Spleen (tissue), 11 donors: Measurements from ENCODE around the gene DNAJC19. TPM values are rescaled to one million over a fixed set of nuclear protein-coding genes. Genes with fewer than 3 reads are reported as not detected.

Source experiments
- DNase-seq: peaks from one replicate; pipeline ENCODE4 v3.0.0-alpha.2; 2020
- H3K27ac ChIP-seq, 8 donors: fragments of 200-600 bp; sonication (generic) in 7 of 8; 1 replicate in 4 of 8; 2 replicates in 4 of 8; pipeline versions ENCODE4 v1.5.0 to v1.8.0; 2016 to 2021; ENCODE audit warnings: inconsistent platforms in 4 of 8, mild to moderate bottlenecking in 4 of 8, moderate library complexity in 1 of 8
- H3K27me3 ChIP-seq, 7 donors: fragments of 200-600 bp; sonication (generic) in 6 of 7; replicated peaks in 1 of 7; 1 replicate in 4 of 7; 2 replicates in 3 of 7; pipeline versions ENCODE4 v1.5.0 to v1.8.0; 2016 to 2021; ENCODE audit warnings: inconsistent platforms in 3 of 7, mild to moderate bottlenecking in 1 of 7
- H3K36me3 ChIP-seq, 6 donors: fragments of 200-600 bp; sonication (generic) in 5 of 6; 1 replicate in 4 of 6; 2 replicates in 2 of 6; pipeline versions ENCODE4 v1.5.0 to v1.8.0; 2016 to 2021; ENCODE audit warnings: inconsistent platforms in 2 of 6
- H3K4me1 ChIP-seq, 6 donors: fragments of 200-600 bp; sonication (generic) in 5 of 6; 1 replicate in 3 of 6; 2 replicates in 3 of 6; pipeline versions ENCODE4 v1.5.0 to v1.8.0; 2016 to 2021; ENCODE audit warnings: inconsistent platforms in 3 of 6
- H3K4me3 ChIP-seq, 8 donors: fragments of 200-600 bp; sonication (generic) in 7 of 8; 1 replicate in 4 of 8; 2 replicates in 4 of 8; pipeline versions ENCODE4 v1.5.0 to v1.8.0; 2016 to 2021; ENCODE audit warnings: inconsistent platforms in 4 of 8, mild to moderate bottlenecking in 4 of 8, moderate library complexity in 2 of 8
- H3K9me3 ChIP-seq, 8 donors: fragments of 200-600 bp; sonication (generic) in 7 of 8; 1 replicate in 4 of 8; 2 replicates in 4 of 8; pipeline versions ENCODE4 v1.5.0 to v1.8.0; 2016 to 2021; ENCODE audit warnings: inconsistent platforms in 4 of 8
- POLR2A ChIP-seq, 3 donors: fragments of 450-650 bp; IDR thresholded peaks; one replicate each; pipeline ENCODE4 v1.5.1; 2017; ENCODE audit warnings: antibody characterized with exemption in 3 of 3, mild to moderate bottlenecking in 1 of 3
- POLR2AphosphoS5 ChIP-seq, 3 donors: sonication (generic); formaldehyde crosslinking; IDR thresholded peaks; one replicate each; pipeline ENCODE4 v1.5.1; 2017; ENCODE audit warnings: antibody characterized with exemption in 3 of 3
- WGBS, 5 donors: extraction: QIAGEN DNeasy Blood & Tissue Kit in 3 of 5; methylation state at CpG; one replicate each; pipeline versions ENCODE4 v1.1.5 to v1.1.7; 2013 to 2018; 5-methylcytosine and 5-hydroxymethylcytosine counted together
- intact Hi-C: fragments of 100-400 bp; cut with DNase I; formaldehyde crosslinking; loops from one replicate; pipeline ENCODE4 v1.15.0; 2023; ENCODE audit warnings: low total_unique reads
- polyA plus RNA-seq, 3 donors: library from polyadenylated mRNA; stranded (reverse); fragments of 200-250 nt; gene quantifications; one replicate each; pipeline ENCODE4 v1.2.1, GENCODE V29; 2013
- total RNA-seq, 7 donors: library from RNA; depleted of rRNA in 3 of 7; stranded (reverse); fragments of >200 nt in 3 of 7; fragmentation: NEBNext Ultra II Directional in 4 of 7; extraction: Animal tissue kit (Norgen Biotek cat#: 25700) in 4 of 7; gene quantifications; one replicate each; pipeline versions ENCODE4 v1.1.0 to v1.2.1, GENCODE V29; 2016 to 2021
- TF ChIP-seq, protein P1 (sequence below), 11 experiments: fragments of 200-600 bp in 7 of 11; fragments of 450-650 bp in 4 of 11; sonication (generic) in 4 of 11; IDR thresholded peaks in 8 of 11; conservative IDR thresholded peaks in 3 of 11; 1 replicate in 7 of 11; 2 replicates in 4 of 11; pipeline versions ENCODE4 v1.4.0 to v1.8.0; 2016 to 2021; ENCODE audit warnings: antibody characterized with exemption in 11 of 11, inconsistent platforms in 4 of 11, mild to moderate bottlenecking in 1 of 11
- donor health status: healthy with polysubstance abuse.
- donor health status: DM: no; HTN: no; CAD: no; lungs with moderate emphysema.
- donor health status: DM: no; HTN: no; CAD: no.
- donor health status: Bipolar disorder and iron deficiency.
- donor health status: healthy.
- donor health status: DM: no; HTN: no; CAD: no.
- donor health status: DM: yes; HTN: yes; CAD: no.

The DNAJC19 gene
- total and polyA plus RNA-seq, 10 donors, result 27.6 to 54.0 (median 40.3) TPM

DNA sequence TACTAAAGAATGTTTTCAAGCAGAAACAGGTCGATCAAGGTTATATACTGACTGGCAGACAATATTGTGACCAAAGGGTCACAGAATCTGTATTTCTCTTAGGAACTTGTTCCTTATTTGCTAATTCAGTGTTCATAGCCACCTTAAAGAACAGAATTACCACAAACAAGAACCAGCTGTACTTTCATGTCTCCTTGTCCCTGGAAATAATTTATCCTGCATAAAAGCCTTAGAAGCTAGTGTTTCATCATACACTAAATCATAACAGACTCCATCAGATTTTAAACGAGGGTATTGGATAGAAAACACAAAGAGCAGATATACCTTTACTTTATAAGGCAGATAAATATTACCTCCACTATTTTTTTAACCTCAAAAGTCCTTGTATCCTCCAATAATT lies 6.4 kb downstream of the DNAJC19 start:
- intact Hi-C loops, result no loop called here
- no peaks in the 10 kb centered on the region for H3K27me3 ChIP-seq
- WGBS, 5 donors, result 79 to 93% (median 85%) methylated on average over 2 of the region's 2 CpGs
- no peaks in the 10 kb centered on the region for H3K9me3 ChIP-seq
- H3K36me3 ChIP-seq, result peaks cover 0 to 94% (median 48%) of the 10 kb centered on the region in 6 donors
- peaks cover 9 to 29% (median 16%) of the 10 kb centered on the region in 6 donors for H3K4me1 ChIP-seq
- DNase-seq, result no peak
- no peak overlapping the region for H3K4me3 ChIP-seq
- no peak overlapping the region for H3K27ac ChIP-seq
- TF ChIP-seq POLR2A (IDR thresholded peaks at IDR 0.05), result no peak
- TF ChIP-seq POLR2AphosphoS5 (IDR thresholded peaks at IDR 0.05), result no peak
- TF ChIP-seq, protein P1, sequence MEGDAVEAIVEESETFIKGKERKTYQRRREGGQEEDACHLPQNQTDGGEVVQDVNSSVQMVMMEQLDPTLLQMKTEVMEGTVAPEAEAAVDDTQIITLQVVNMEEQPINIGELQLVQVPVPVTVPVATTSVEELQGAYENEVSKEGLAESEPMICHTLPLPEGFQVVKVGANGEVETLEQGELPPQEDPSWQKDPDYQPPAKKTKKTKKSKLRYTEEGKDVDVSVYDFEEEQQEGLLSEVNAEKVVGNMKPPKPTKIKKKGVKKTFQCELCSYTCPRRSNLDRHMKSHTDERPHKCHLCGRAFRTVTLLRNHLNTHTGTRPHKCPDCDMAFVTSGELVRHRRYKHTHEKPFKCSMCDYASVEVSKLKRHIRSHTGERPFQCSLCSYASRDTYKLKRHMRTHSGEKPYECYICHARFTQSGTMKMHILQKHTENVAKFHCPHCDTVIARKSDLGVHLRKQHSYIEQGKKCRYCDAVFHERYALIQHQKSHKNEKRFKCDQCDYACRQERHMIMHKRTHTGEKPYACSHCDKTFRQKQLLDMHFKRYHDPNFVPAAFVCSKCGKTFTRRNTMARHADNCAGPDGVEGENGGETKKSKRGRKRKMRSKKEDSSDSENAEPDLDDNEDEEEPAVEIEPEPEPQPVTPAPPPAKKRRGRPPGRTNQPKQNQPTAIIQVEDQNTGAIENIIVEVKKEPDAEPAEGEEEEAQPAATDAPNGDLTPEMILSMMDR (IDR thresholded peaks at IDR 0.05 in 8 of 11, conservative IDR thresholded peaks at IDR 0.05 in 3 of 11), result no peak

DNA sequence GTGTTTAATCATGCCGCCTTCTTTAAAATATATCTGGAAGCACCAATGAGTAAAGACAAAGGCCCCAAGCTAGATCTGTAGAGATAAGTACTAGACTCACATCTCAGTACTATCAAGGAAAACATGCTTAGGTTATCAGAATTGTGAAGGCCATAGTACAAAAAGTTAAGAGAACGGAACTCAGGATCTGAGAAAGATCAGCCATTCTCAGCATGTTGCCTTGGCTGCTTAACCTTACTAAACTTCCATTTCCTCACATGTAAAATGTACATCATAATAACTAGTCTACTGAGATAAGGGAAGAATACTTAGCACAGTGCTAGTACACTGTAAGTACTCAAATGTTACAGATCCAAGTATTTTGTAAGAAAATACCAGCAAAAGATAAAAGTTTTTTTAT lies 7.6 kb downstream of the DNAJC19 start:
- no peak overlapping the region for H3K4me3 ChIP-seq
- peaks cover 0 to 22% (median 4%) of the 10 kb centered on the region in 6 donors for H3K4me1 ChIP-seq
- no peak for DNase-seq
- intact Hi-C loops, result no loop called here
- 74 to 85% (median 80%) methylated on average over 2 of the region's 2 CpGs for WGBS, 5 donors
- no peaks in the 10 kb centered on the region for H3K9me3 ChIP-seq
- H3K27ac ChIP-seq, result peak overlapping the region in 6 of 8 donors; percentile 3 to 57 (median 24)
- no peak for TF ChIP-seq POLR2AphosphoS5 (IDR thresholded peaks at IDR 0.05)
- no peak for TF ChIP-seq POLR2A (IDR thresholded peaks at IDR 0.05)
- TF ChIP-seq, protein P1 (IDR thresholded peaks at IDR 0.05 in 8 of 11, conservative IDR thresholded peaks at IDR 0.05 in 3 of 11), result no peak
- H3K27me3 ChIP-seq, result no peaks in the 10 kb centered on the region
- peaks cover 0 to 95% (median 44%) of the 10 kb centered on the region in 6 donors for H3K36me3 ChIP-seq

DNA sequence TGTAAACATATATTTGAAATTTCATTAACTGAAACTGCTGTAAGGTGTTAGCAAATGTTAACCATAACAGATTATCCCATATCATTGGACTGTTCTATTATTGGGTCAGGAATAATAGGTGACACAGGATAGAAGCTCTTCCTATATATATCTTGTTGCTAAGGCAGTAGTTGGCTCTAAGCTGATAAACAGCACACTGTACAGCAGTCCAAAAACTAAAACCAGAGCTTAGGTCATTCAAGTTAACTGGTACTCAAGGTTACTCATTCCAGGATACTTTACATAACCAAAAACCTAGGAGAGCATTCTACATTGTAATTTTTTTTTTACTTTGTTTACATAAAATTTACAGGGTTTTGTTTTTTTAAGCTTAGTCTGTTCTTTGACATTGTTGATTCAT lies 8.9 kb downstream of the DNAJC19 start:
- Histone ChIP-seq H3K27ac (no peak overlapping the region), H3K4me1 (peaks cover 0 to 22% (median 0%) of the 10 kb centered on the region in 6 donors), H3K4me3 (no peak overlapping the region), H3K27me3 (no peaks in the 10 kb centered on the region), H3K36me3 (peaks cover 0 to 95% (median 40%) of the 10 kb centered on the region in 6 donors), H3K9me3 (no peaks in the 10 kb centered on the region)
- TF ChIP-seq POLR2AphosphoS5 (IDR thresholded peaks at IDR 0.05), result no peak
- no peak for TF ChIP-seq POLR2A (IDR thresholded peaks at IDR 0.05)
- TF ChIP-seq, protein P1 (IDR thresholded peaks at IDR 0.05 in 8 of 11, conservative IDR thresholded peaks at IDR 0.05 in 3 of 11), result no peak
- intact Hi-C loops, result no loop called here
- DNase-seq, result no peak

DNA sequence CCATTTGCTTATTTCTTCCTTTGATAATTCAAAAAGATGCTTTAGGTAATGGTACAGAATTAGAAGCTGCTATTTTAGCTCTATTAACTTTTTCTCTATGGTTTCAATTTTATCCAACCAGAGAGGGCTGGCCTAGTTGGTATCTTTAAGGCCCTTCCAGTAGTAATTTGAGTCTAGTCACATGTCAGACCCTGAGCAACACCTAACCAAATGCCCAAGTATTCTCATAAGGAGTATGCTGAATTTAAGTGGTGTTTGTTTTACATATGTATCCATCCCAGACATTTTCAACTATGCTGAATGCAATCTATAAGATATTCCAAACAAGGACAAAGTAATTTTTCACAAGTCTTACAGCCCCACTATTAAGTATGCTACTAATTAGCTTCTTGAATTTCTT lies 9.6 kb downstream of the DNAJC19 start:
- no peak overlapping the region for H3K4me3 ChIP-seq
- intact Hi-C loops, result no loop called here
- H3K27me3 ChIP-seq, result no peaks in the 10 kb centered on the region
- no peak for DNase-seq
- no peaks in the 10 kb centered on the region for H3K9me3 ChIP-seq
- H3K27ac ChIP-seq, result no peak overlapping the region
- H3K4me1 ChIP-seq, result peaks cover 0 to 22% (median 0%) of the 10 kb centered on the region in 6 donors
- peaks cover 0 to 94% (median 39%) of the 10 kb centered on the region in 6 donors for H3K36me3 ChIP-seq
- TF ChIP-seq POLR2A (IDR thresholded peaks at IDR 0.05) (no peak), POLR2AphosphoS5 (IDR thresholded peaks at IDR 0.05) (no peak)
- TF ChIP-seq, protein P1 (IDR thresholded peaks at IDR 0.05 in 8 of 11, conservative IDR thresholded peaks at IDR 0.05 in 3 of 11), result no peak
